Measurements from ENCODE around the gene VBP1.

VBP1 gene

DNA sequence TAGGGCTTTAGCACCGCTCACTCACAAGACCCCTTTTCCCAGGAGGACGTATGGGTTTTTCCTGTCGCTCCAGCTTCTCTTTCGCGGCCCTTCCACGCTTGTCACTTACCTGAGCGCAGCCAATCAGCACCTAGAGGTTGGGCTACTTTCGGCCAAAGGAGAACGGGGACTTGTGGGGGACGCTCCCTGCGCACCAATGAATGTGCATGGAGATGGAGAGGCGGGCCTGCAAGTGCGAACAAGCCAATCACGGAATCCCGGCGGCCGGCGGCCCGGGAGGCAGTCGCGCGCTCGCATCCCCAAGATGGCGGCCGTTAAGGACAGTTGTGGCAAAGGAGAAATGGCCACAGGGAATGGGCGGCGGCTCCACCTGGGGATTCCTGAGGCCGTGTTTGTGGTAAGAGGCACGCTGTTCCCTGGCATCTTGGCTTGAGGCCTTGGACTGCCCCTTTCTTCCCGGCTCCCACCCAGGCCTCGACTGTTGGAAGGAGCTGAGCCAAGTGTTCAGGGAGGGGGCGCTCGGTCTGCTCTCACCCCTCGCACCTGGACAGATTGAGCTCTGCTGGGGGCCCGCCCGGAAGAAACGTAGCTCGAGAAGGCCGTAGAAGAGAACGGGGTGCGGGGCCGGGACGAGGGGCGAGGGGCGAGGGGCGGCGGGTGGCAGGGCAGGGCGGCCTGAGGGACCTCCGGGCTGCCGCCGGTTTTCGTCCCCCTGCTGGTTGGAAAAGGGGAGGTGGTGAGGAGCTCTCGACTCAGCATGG lies at the start of gene VBP1:
Gene VBP1 (plus strand): TSS at position 282 of the 761 bp plus-strand sequence. CDS start 23 bp downstream, at position 305.
- TF ChIP-seq Cebpa-rat (IDR thresholded peaks at IDR 0.05): no peak

GRCh38 chrX:155169881-155170280 lies 46.4 kb upstream of the VBP1 start:
- Histone ChIP-seq H3K4me1 (no peaks in the 10 kb centered on the region), H4K20me1 (no peaks in the 10 kb centered on the region), H3K36me3 (no peaks in the 10 kb centered on the region), H3K9ac (no peak overlapping the region), H3K9me3 (no peaks in the 10 kb centered on the region), H3K27ac (no peak overlapping the region), H3K4me3 (no peak overlapping the region), H3K27me3 (peaks cover 6% of the 10 kb centered on the region; the same call in 1 of the 2 replicates), H3K4me2 (no peak overlapping the region)
- no peak for TF ChIP-seq Cebpa-rat (IDR thresholded peaks at IDR 0.05)

More for the DNA sequence above, at the start of gene VBP1:
- peaks cover 10% of the 10 kb centered on the region for H3K9me3 ChIP-seq
- H3K27me3 ChIP-seq: peaks cover 45% of the 10 kb centered on the region
- H3K4me2 ChIP-seq: peak within 1 kb of the TSS; percentile 75
- H3K9ac ChIP-seq: peak within 1 kb of the TSS; percentile 90
- peaks cover 13% of the 10 kb centered on the region for H3K36me3 ChIP-seq
- peak within 1 kb of the TSS; percentile 90 for H3K27ac ChIP-seq
- peak within 1 kb of the TSS; percentile 76 for H3K4me3 ChIP-seq
- peaks cover 15% of the 10 kb centered on the region for H4K20me1 ChIP-seq
- H3K4me1 ChIP-seq: peaks cover 26% of the 10 kb centered on the region

DNA sequence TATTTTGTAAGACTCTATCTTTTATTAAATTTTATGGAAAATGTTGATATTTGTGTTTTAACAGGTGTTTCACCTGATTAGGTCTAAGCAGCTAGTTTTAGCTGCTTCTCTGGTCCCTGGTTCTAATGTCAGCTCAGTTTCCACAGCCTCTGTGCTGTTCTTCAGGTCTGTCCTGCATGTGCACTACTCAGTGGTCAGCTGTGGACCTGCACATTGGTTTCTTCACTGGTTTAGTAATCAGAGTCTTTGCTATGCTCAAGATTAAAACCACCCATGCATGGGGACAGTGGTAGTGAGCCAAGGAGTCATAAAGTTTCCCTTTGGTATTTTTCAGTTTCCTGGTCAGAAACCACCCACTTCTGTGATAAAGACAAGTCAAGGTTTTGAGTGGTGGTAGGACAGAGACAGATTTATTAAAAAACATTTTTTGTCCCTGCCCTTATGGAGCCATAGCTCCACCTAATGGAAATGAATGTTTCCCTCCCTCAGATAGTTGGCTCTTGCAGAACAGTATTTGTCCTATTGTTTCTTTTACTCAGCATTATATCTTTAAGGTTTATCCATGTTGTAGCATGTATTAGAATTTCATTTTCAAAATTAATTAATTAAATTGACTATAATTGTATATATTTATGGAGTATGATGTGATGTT lies 36.8 kb upstream of the VBP1 start:
- H4K20me1 ChIP-seq: no peaks in the 10 kb centered on the region
- no peak overlapping the region for H3K4me3 ChIP-seq
- TF ChIP-seq Cebpa-rat (IDR thresholded peaks at IDR 0.05): no peak
- peaks cover 18% of the 10 kb centered on the region; the same call in 1 of the 2 replicates for H3K27me3 ChIP-seq
- H3K4me2 ChIP-seq: no peak overlapping the region
- H3K36me3 ChIP-seq: no peaks in the 10 kb centered on the region
- H3K27ac ChIP-seq: no peak overlapping the region
- no peak overlapping the region for H3K9ac ChIP-seq
- no peaks in the 10 kb centered on the region for H3K9me3 ChIP-seq
- no peaks in the 10 kb centered on the region for H3K4me1 ChIP-seq

DNA sequence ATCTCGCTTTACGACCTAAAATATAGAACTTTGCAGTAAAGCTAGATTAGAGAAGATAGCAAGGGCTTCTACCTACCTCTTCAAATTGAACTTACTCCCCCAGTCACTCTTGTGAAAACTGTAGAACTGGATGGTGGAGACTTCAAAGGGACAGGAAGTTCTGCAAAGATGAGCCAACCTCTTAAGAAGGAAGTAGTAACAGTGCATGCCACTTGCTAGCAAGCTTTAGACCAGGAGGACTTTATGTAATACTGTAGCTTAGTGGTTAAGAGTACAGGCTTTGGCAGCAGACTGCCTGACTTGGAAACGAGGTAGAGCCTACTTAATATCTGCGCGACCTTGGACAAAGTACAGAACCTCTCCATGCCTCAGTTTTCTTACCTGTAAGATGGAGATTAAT lies 27.5 kb upstream of the VBP1 start:
- peaks cover 28% of the 10 kb centered on the region for H3K27me3 ChIP-seq
- H3K4me3 ChIP-seq: no peak overlapping the region
- H3K9ac ChIP-seq: no peak overlapping the region
- peaks cover 5% of the 10 kb centered on the region; the same call in 1 of the 2 replicates for H3K4me1 ChIP-seq
- no peak overlapping the region for H3K4me2 ChIP-seq
- no peaks in the 10 kb centered on the region for H3K36me3 ChIP-seq
- H3K9me3 ChIP-seq: peaks cover 43% of the 10 kb centered on the region
- TF ChIP-seq Cebpa-rat (IDR thresholded peaks at IDR 0.05): no peak
- no peak overlapping the region for H3K27ac ChIP-seq
- no peaks in the 10 kb centered on the region for H4K20me1 ChIP-seq

DNA sequence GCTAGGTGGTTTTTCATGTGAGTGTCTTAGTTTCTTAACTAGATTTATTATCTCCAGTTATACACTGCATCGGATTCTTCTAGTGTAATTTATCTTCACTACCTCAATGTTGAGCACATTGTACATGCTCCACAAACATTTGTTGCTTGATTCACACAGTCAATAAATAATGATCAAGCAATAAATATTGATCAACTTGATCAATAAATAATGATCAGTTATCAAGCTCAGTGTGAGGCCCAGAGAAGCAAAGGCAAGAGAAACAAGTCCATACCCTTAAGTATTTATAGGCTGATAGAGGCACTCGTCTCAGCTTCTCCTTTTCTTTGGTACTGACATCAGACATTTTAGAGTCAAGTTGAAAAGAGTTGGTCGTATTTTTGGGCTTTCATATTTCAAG lies 5.1 kb upstream of the VBP1 start:
- no peak overlapping the region for H3K9ac ChIP-seq
- no peak overlapping the region for H3K4me3 ChIP-seq
- H4K20me1 ChIP-seq: no peaks in the 10 kb centered on the region
- TF ChIP-seq Cebpa-rat (IDR thresholded peaks at IDR 0.05): no peak
- H3K4me2 ChIP-seq: no peak overlapping the region
- H3K27me3 ChIP-seq: peaks cover 43% of the 10 kb centered on the region
- no peaks in the 10 kb centered on the region for H3K9me3 ChIP-seq
- H3K4me1 ChIP-seq: peaks cover 11% of the 10 kb centered on the region; the same call in 1 of the 2 replicates
- H3K36me3 ChIP-seq: no peaks in the 10 kb centered on the region
- no peak overlapping the region for H3K27ac ChIP-seq

DNA sequence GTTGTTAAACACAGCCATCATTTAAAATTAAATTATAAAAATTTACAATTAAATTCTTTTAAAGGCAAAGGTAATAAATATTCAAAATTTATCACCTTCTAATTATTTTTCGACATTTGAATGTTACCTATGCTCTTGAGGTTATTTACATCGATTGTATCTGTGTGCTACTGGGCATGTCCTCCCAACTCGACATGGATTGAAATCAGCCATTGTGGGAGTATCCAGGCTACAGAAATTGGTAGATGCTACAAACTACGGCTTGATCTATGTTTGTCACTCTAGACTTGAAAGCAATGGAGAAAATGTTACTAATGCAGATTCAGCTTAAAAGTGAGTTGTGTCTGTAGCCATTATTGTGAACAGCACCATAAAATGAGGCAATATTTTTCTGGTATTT lies 2.5 kb upstream of the VBP1 start:
- Histone ChIP-seq H3K4me2 (no peak overlapping the region), H3K9ac (no peak overlapping the region), H3K9me3 (no peaks in the 10 kb centered on the region), H3K27me3 (peaks cover 54% of the 10 kb centered on the region), H4K20me1 (peaks cover 14% of the 10 kb centered on the region), H3K4me1 (peaks cover 26% of the 10 kb centered on the region), H3K27ac (no peak overlapping the region), H3K4me3 (no peak overlapping the region), H3K36me3 (no peaks in the 10 kb centered on the region)
- TF ChIP-seq Cebpa-rat (IDR thresholded peaks at IDR 0.05): no peak

DNA sequence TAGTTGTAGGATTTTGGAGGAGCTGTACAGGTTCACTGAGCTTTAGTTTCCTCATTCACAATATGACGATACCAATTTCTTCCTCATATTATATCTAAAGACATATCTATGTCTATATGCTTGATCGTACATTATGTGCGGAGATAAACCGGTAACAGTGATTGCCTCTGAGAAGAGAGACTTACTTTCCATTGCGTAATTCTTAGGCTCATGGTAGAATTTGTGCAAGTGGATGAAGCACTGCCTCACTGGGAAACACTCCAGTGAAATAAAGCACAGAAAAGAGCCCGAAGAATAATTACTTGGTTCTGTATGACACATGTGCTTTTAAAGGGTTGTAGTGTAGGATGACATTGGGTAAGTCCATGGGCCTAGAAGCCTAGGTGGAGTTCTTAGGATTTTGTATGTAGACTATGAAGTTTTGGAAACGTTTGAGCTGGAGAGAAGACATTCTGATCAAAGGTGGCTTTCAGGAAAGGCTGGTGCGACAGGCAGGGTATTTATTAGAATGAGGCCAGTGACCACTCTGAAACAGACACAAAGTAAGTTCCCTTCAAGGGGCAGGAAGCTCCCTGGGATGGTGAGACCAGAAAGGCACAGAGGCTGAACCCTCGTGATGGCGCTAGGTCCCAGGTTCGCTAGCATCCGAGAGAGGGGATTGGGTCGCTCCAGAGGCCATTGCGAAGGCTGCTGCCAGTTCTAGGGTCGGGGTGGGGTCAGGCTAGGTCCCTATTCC lies 649 bp upstream of the VBP1 start:
- peak overlapping the region; percentile 60 for H3K4me2 ChIP-seq
- H3K36me3 ChIP-seq: peaks cover 5% of the 10 kb centered on the region
- peak overlapping the region; percentile 90 for H3K27ac ChIP-seq
- H3K9ac ChIP-seq: peak overlapping the region; percentile 52; the same call in 1 of the 2 replicates
- peaks cover 3% of the 10 kb centered on the region; the same call in 1 of the 2 replicates for H3K9me3 ChIP-seq
- H3K4me1 ChIP-seq: peaks cover 26% of the 10 kb centered on the region
- peaks cover 46% of the 10 kb centered on the region for H3K27me3 ChIP-seq
- peaks cover 15% of the 10 kb centered on the region for H4K20me1 ChIP-seq
- H3K4me3 ChIP-seq: peak overlapping the region; percentile 76
- TF ChIP-seq Cebpa-rat (IDR thresholded peaks at IDR 0.05): 0 out of 2 replicates have a peak, but pooled peaks have one; percentile 24

- Histone ChIP-seq H3K27me3 (peaks cover 45% of the 10 kb centered on the region), H3K9ac (peak overlapping the region; percentile 90), H4K20me1 (peaks cover 15% of the 10 kb centered on the region), H3K9me3 (peaks cover 16% of the 10 kb centered on the region), H3K4me1 (peaks cover 26% of the 10 kb centered on the region), H3K4me2 (peak overlapping the region; percentile 75), H3K36me3 (peaks cover 19% of the 10 kb centered on the region), H3K4me3 (peak overlapping the region; percentile 76), H3K27ac (peak overlapping the region; percentile 90; the same call in 1 of the 2 replicates)
- TF ChIP-seq Cebpa-rat (IDR thresholded peaks at IDR 0.05): no peak
Observed at GRCh38 chrX:155216940-155217440, 730 bp downstream of the VBP1 start.

- 0 out of 2 replicates have a peak overlapping the region, but pooled peaks have one; percentile 75 for H3K4me2 ChIP-seq
- H3K4me3 ChIP-seq: no peak overlapping the region
- peaks cover 42% of the 10 kb centered on the region for H3K27me3 ChIP-seq
- H3K27ac ChIP-seq: no peak overlapping the region
- peaks cover 20% of the 10 kb centered on the region for H3K4me1 ChIP-seq
- TF ChIP-seq Cebpa-rat (IDR thresholded peaks at IDR 0.05): no peak
- H3K9me3 ChIP-seq: peaks cover 31% of the 10 kb centered on the region
- peaks cover 15% of the 10 kb centered on the region for H4K20me1 ChIP-seq
- no peak overlapping the region for H3K9ac ChIP-seq
- H3K36me3 ChIP-seq: peaks cover 35% of the 10 kb centered on the region
Observed at GRCh38 chrX:155218777-155219176, 2.5 kb downstream of the VBP1 start.
